Osteoblast (primary cell): Measurements from ENCODE around the gene TMEM129. TPM values are rescaled to one million over a fixed set of nuclear protein-coding genes. Genes with fewer than 3 reads are reported as not detected.

Source experiments
- DNase-seq: peaks from one replicate; pipeline ENCODE4 v3.0.0; 2011; ENCODE audit warnings: low spot score, mixed read lengths; ENCODE audit not compliant: insufficient read length; ENCODE audit errors: missing footprints
- H2AFZ ChIP-seq: 2 replicates; pipeline ENCODE4 v1.6.0; 2011; ENCODE audit warnings: mild to moderate bottlenecking, low read length
- H3K27ac ChIP-seq: 2 replicates; pipeline ENCODE4 v1.5.1; 2011; ENCODE audit warnings: mild to moderate bottlenecking, low read depth, low read length, moderate library complexity
- H3K27me3 ChIP-seq: 2 replicates; pipeline ENCODE4 v1.6.0; 2012; ENCODE audit warnings: mild to moderate bottlenecking, control low read depth, inconsistent platforms, low read length, moderate library complexity; ENCODE audit not compliant: insufficient read depth
- H3K36me3 ChIP-seq: 2 replicates; pipeline ENCODE4 v1.5.1; 2011; ENCODE audit warnings: mild to moderate bottlenecking, low read length, control low read depth, moderate library complexity; ENCODE audit not compliant: insufficient read depth
- H3K4me1 ChIP-seq: 2 replicates; pipeline ENCODE4 v1.5.1; 2011; ENCODE audit warnings: mild to moderate bottlenecking, low read length, control low read depth, moderate library complexity; ENCODE audit not compliant: insufficient read depth
- H3K4me2 ChIP-seq: 2 replicates; pipeline ENCODE4 v1.6.0; 2011; ENCODE audit warnings: mild to moderate bottlenecking, low read length; ENCODE audit not compliant: insufficient read depth
- H3K4me3 ChIP-seq: fragments of 200-600 bp; sonication (generic); 3 replicates; pipeline ENCODE4 v1.5.1; 2012; ENCODE audit warnings: mild to moderate bottlenecking, low read length, inconsistent platforms; ENCODE audit not compliant: insufficient read depth
- H3K79me2 ChIP-seq: 2 replicates; pipeline ENCODE4 v1.6.0; 2012; ENCODE audit warnings: mild to moderate bottlenecking, low read length, control low read depth, inconsistent platforms; ENCODE audit not compliant: insufficient read depth
- H3K9me3 ChIP-seq: 2 replicates; pipeline ENCODE4 v1.5.1; 2011; ENCODE audit warnings: low read depth, low read length, control low read depth
- H4K20me1 ChIP-seq: 2 replicates; pipeline ENCODE4 v1.6.0; 2012; ENCODE audit warnings: mild to moderate bottlenecking, low read length, control low read depth; ENCODE audit not compliant: insufficient read depth
- CTCF ChIP-seq: IDR thresholded peaks from 2 replicates; pipeline ENCODE4 v1.5.1; 2011; ENCODE audit warnings: mild to moderate bottlenecking, low read depth, low read length, moderate library complexity; ENCODE audit errors: extremely low read depth
- total RNA-seq: library from RNA; depleted of rRNA; stranded (reverse); fragments of >200 nt; gene quantifications from 2 replicates; pipeline ENCODE4 v1.2.3, GENCODE V29; 2012

Gene TMEM129
- total RNA-seq, 1 donor, result 38.0 TPM

- H4K20me1 ChIP-seq, result no peaks in the 10 kb centered on the region
- H3K27ac ChIP-seq, result no peak overlapping the region
- H3K36me3 ChIP-seq, result no peaks in the 10 kb centered on the region
- H3K4me3 ChIP-seq, result no peak overlapping the region
- H3K27me3 ChIP-seq, result peaks cover 25% of the 10 kb centered on the region
- no peaks in the 10 kb centered on the region for H3K4me1 ChIP-seq
- TF ChIP-seq CTCF, result no peak
- no peaks in the 10 kb centered on the region for H3K9me3 ChIP-seq
- no peak overlapping the region for H2AFZ ChIP-seq
- no peaks in the 10 kb centered on the region for H3K79me2 ChIP-seq
- no peak overlapping the region for H3K4me2 ChIP-seq
- no peak for DNase-seq
Measured at GRCh38 chr4:1768367-1769034, 47.4 kb upstream of the TMEM129 start.

- H3K27me3 ChIP-seq, result peaks cover 25% of the 10 kb centered on the region
- no peak overlapping the region for H3K4me3 ChIP-seq
- H2AFZ ChIP-seq, result no peak overlapping the region
- H3K79me2 ChIP-seq, result no peaks in the 10 kb centered on the region
- H3K27ac ChIP-seq, result no peak overlapping the region
- H3K9me3 ChIP-seq, result no peaks in the 10 kb centered on the region
- no peaks in the 10 kb centered on the region for H3K36me3 ChIP-seq
- DNase-seq, result peak; percentile 99
- no peaks in the 10 kb centered on the region for H3K4me1 ChIP-seq
- no peak overlapping the region for H3K4me2 ChIP-seq
- H4K20me1 ChIP-seq, result no peaks in the 10 kb centered on the region
- no peak for TF ChIP-seq CTCF
Measured at GRCh38 chr4:1767770-1768366, 46.7 kb upstream of the TMEM129 start.

- no peaks in the 10 kb centered on the region for H3K4me1 ChIP-seq
- H3K79me2 ChIP-seq, result no peaks in the 10 kb centered on the region
- H4K20me1 ChIP-seq, result no peaks in the 10 kb centered on the region
- H3K27ac ChIP-seq, result no peak overlapping the region
- no peaks in the 10 kb centered on the region for H3K9me3 ChIP-seq
- peaks cover 25% of the 10 kb centered on the region for H3K27me3 ChIP-seq
- no peak for DNase-seq
- no peak overlapping the region for H2AFZ ChIP-seq
- no peak overlapping the region for H3K4me3 ChIP-seq
- H3K4me2 ChIP-seq, result no peak overlapping the region
- no peaks in the 10 kb centered on the region for H3K36me3 ChIP-seq
- no peak for TF ChIP-seq CTCF
Measured at GRCh38 chr4:1767061-1767769, 46.1 kb upstream of the TMEM129 start.
